ENCODE data around the gene RAB3GAP2.
A peak's percentile ranks its signal among the peaks of the same experiment; 100 is the strongest.
"Not testable (repeated sequence)": the region's sequence is repeated elsewhere in the genome, so short reads cannot be mapped to it uniquely, and the experiment has no call there.

The RAB3GAP2 gene

DNA sequence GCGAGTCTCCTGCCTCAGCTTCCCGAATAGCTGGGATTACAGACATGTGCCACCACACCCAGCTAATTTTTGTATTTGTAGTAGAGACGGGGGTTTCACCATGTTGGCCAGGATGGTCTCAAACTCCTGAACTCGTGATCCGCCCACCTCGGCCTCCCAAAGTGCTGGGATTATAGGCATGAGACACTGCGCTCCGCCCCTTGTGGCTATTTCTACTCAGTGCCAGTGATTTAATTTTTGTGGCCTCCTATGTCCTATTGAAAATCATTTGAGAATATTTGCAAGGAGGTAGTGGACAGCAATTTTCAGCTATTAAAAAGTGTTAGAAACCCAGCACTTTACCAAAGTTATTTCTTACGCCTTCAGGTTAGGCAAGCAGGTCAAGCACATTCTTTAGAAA lies 36.0 kb downstream of the RAB3GAP2 start:
- not testable (repeated sequence) for DNase-seq (ENCODE audit: low spot score)

DNA sequence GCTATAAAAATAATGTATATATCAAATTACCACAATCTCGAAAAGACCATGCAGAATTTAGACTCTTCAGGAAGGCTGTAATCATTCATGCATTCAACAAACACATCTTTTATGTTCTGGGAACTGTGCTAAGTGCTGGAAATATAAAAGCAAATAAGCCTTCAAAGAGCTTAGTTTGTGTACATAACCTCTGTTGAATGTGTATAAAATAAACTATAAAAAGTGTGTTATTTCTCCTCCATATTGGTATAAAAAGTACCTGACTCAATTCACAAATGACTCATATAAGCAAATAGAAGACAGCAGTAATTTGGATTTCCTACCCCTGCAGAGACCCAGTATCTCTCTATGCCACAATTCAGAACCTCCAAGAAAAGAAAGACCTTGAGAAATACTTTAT lies 36.8 kb downstream of the RAB3GAP2 start:
- DNase-seq (ENCODE audit: low spot score): no peak

DNA sequence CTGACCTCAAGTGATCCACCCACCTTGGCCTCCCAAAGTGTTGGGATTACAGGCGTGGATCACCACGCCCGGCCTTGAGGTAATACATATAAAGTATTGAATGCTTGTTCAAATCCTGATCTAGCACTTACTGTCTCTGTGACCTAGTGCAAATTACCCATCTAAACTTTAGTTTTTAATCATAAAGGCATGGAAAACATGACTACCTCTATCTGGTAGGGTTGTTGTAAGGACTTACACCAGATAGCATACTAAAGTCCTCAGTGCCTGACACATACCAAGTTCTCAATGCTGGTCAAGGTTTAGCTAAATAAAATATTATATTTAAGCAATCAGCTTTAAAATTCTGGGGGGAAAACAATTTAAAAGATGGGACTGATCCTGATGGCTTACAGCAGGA lies 38.3 kb downstream of the RAB3GAP2 start:
- no peak for DNase-seq (ENCODE audit: low spot score)

DNA sequence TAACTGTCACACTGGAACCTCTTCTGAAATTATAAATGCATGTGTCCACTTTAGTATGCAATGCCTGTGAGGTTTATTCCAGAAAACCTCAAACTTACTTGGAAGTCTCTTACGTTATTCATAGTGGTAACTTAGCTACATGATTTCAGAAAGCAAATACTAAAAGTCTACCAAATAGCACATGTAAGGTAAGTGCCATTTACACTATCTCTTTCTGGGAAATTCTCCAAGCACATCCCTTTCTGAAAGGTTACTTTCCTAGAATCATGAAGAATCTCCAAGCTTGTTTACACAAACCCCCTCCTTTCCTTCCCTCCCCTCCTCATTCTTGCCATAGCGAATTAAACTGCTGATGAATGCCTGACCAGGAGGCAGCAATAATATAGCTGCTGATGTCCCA lies 42.5 kb downstream of the RAB3GAP2 start:
- DNase-seq (ENCODE audit: low spot score): no peak

DNA sequence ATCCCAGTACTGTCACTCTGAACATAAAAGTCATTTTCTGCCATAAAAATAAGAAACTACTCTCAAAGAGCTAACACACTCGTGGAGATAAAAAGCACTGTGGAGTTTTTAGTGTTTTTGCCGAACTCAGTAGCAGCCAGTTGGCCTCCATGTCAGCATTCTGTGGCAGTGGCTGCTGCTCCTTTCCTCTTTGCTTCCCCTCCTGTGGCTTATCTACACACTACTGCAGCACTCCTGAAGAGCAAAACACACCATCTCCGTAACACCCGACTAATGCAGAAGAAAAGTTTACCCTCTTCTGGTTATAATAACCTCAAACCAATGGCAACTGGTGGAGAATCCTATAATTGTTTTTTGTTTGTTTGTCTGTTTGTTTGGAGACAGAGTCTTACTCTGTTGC lies 44.9 kb downstream of the RAB3GAP2 start:
- DNase-seq (ENCODE audit: low spot score): no peak

DNA sequence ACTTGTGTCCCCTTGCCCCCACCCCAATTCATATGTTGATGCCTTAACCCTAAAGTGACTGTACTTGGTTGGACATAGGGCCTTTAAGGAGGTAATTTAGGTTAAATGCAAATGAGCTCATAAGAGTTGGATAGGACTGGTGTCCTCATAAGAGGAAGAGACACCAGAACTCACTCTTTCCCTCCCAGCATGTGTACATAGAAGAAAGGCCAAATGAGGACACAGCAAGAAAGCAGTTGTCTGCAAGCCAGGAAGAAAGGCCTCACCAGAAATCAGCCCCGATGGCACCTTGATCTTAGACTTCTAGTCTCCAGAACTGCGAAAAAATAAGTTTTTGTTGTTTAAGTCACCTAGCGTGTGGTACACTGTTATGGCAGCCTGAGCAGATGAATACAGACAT lies 45.5 kb downstream of the RAB3GAP2 start:
- DNase-seq (ENCODE audit: low spot score): no peak

DNA sequence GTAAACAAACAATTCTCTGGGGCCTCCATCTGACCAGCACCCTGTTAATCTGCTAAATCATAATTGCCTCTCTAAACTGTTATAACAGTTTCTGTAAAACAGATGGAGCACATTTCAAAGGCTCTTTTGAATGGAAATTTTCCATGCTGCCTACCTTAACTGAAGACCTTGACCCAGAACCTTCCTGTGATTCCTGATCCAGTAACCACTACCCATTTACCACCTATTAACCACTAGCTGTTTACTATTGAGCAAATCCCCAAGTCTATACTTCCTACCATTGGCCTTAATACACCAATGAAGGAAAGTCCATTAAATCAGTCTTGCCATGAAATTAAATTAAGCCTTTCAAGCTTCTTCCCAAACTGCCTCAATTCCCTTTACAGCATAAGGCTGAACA lies 46.3 kb downstream of the RAB3GAP2 start:
- no peak for DNase-seq (ENCODE audit: low spot score)

DNA sequence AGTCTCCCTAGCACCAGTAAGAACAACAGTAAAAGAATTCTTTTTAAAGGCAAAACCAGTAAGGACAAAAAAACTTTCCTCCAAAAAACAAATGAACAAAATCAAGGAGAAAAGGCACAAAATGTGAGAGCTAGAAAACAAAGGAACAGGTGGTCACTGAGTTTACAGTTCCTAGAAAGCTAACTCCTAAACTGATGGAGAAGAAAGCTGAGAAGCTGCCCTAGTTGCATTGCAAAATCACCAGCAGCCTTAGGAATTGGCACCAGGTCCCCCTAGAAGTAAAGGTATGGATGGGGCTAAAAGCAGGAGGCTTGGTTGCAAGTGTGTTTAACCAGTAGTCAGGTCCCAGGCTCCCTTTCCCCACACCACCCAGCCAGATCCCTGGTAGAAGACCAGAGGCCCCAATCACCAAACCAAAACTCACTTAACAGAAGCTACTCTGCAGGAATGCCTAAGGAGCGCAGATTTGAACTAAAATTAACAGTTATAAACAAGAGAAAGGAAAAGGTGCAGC lies 47.6 kb downstream of the RAB3GAP2 start:
- no peak for DNase-seq (ENCODE audit: low spot score)

DNA sequence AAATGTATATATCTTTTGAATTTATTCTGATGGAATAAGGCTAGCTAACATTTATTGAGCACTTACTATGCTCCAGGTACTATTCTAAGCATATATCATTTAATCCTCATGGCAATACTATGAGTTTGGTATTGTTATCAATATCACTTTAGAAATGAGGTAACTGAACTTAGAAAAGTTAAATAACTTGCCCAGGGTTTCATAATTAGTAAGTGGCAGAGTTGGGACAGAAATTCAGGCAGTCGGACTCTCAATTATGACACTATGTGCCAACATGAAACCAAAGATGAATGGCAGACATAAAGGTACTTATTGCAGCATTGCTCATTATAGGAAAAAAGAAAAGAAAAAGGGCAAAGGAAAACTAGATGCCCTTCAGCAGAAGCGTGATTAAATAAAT lies 48.2 kb downstream of the RAB3GAP2 start:
- no peak for DNase-seq (ENCODE audit: low spot score)

DNA sequence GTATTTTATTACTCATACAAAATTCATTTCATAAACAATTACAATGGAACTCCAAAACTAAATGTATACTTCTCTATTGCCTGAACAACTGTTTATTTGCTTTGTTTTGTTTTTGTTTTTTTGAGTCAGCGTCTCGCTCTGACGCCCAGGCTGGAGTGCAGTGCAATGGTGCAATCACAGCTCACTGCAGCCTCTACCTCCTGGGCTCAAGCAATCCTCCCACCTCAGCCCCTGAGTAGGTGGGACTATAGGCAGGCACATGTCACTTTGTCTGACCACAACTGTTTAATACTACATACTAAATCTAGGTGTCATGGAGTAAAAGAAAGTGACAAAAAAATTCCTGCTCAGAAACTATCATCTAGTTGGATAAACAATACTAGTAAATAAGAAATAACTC lies 49.3 kb downstream of the RAB3GAP2 start:
- DNase-seq (ENCODE audit: low spot score): no peak

DNA sequence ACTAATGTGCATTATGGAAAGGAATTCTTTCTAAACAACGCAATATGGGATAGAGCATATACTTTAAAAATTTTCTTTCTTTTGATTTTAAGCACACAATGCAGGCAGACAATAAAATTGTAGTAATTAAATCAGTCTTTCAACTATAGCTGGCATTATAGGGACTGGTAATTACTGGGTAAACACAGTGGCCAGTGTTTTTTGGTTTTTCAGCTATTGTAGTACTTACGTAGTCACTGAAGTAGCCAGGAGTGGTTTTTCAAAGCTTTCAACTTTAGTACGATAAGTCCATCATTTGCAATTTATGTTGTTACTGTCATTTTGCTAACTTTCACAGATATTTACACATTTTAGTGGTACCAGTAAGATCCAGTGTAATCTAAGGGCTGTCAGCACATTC lies 50.6 kb downstream of the RAB3GAP2 start:
- DNase-seq (ENCODE audit: low spot score): no peak

DNA sequence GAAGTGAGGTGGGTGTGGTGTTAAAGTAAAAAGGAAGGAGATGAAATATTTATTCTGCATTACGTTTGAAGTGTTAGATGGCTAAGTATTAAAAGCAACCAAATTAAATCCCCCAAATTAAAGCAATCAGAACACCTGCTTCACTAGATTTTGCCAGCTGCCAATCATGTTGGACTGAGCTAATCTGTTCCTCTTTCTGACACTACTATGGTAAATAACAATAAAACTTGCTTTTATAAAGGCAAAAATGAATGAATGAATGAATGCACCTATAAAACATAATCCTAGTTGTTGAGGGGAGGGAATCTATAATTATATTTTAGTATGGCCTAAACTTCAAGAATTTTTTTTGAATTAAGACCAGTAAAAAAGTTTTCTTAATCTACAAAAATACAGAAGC lies 51.0 kb downstream of the RAB3GAP2 start:
- DNase-seq (ENCODE audit: low spot score): no peak

DNA sequence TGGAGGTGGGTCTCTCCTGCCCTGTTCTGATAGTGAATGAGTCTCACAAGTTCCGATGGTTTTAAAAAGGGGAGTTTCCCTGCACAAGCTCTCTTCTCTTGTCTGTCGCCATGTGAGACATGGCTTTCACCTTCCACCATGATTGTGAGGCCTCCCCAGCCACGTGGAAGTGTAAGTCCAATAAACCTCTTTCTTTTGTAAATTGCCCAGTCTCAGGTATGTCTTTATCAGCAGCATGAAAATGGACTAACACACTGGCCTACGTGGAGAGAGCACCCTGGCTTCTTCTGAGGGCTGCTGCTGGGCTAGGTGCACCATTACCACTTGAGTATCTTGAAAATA lies 51.6 kb downstream of the RAB3GAP2 start:
- DNase-seq (ENCODE audit: low spot score): not testable (repeated sequence)

DNA sequence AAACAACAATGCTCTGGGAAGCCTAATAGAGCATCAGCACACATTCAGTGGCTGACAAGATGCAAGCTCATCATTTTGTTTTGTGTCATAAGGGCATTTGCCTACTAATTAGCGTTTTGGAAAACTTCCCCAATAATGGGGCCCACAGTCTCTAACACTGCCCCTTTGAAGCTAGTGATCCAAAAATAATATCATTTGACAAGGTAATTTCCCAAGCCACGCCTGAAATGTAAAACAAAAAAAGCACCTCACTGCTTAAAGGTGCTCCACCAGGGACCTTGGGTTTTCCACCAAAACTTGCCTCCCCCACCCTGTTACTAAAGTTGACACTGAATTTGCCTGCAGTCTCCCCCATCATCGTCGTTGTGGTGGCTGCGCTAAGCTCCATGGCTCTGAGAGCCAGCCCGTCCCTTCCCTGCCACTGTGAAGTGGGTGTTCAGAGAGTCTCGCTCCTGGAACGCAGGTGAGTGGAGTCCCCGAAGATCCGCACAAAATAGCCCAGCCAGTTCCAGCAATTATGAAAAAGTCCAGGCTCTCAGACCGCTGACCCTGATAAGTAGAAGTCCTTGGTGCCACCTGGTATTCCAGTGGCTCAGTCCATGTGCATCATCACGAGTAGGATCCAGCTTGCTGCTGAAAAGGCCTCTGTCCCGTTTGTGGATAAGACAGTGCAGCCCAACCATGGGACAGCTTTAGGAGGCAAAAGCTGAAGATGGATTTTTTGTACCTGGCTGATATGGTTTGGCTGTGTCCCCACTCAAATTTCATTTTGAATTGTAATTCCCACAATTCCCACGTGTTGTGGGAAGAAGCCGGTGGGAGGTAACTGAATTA lies 52.2 kb downstream of the RAB3GAP2 start:
- DNase-seq (ENCODE audit: low spot score): no peak

DNA sequence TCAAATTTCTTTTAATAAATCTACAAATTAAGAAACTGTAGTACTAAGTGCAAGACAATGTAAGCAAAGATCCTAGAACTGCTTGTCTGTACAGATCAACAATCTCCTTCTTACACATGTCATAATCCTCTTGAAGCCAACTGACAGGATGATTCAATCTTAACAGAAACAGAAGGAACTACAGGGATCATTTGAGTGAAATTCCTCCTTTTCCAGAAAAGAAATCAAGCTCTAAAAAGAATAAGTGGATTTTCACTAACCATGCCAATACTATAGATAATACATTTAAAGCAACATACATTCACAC lies 53.2 kb downstream of the RAB3GAP2 start:
- DNase-seq (ENCODE audit: low spot score): no peak

DNA sequence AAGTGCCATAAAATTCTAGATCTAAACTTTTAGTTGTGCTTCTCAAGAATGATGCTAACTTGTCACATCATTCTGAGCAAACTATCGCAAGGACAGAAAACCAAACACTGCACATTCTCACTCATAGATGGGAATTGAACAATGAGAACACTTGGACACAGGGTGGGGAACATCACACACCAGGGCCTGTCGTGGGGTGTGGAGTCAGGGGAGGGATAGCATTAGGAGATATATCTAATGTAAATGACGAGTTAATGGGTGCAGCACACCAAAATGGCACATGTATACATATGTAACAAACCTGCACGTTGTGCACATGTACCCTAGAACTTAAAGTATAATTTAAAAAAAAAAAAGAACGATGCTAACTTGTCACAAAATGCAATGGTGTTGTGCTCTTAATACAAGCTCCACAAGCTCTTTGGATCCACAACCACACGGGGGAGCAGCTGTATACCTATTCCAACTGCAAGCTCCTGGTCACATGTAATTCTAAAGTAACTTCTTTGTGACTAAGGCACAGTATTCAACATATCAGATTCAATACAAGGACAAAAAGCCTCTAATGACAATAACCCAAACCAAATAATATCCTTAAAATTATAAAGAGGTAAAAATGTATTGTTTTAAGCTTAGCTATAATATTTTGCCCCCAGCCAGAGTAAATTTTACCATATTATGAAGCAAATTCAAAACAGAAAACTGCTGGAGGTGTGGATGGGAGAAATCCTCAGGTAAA lies 53.7 kb downstream of the RAB3GAP2 start:
- DNase-seq (ENCODE audit: low spot score): peak; percentile 50

DNA sequence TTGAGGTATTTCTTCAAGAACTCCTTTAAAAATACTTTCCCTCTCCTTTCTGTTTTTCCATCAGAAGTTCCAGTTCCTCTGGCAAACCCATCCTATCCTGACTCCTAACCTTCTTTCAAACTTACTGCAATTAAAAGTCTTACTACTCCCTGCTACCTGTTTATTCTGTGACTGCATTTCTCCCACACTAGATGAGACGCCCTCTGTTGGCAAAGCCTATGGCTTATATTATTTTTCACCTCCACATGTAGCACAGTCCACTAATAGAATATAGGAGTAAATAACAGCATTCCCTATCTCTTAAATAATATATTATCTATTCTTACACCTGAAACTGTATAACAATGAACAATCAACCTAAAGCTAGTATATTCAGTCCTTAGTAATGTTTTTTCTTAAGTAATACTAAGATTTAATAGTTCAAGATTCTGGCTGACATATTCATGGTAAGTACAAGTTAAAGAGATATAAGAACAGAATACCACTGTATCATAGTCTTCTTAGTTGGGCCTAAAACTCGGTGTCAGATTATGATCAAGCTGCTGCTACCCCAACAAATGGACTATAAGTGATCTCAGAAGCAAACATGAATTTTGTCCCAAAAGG lies 54.8 kb downstream of the RAB3GAP2 start:
- no peak for DNase-seq (ENCODE audit: low spot score)

DNA sequence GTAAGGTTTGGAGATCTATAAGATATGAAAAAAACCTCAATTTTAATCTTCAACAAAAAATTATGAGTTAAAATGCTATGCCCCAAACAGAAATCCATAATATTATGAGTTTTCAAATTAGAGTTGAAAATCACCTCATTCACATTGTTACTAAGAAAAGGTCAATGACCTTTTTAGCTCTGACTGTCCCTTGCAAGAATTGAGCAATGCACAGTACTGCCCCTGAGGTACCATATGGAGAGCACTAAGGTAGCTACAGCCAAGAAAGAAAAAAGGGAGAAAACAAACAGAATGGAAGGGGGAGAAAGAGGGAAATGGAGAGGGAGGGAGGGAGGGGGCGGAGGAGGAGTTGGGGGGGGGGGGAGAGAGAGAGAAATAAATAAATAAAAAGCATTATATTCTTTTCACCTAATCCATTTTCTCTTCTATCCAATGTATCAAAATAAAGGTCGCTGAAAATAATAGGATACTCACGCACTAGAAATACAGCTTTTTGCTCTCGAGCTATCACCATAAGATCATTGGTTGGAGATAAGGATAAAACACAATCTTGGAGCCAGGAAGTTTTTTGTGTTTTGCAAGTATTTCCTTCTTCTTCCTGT lies 58.8 kb downstream of the RAB3GAP2 start:
- DNase-seq (ENCODE audit: low spot score): no peak

DNA sequence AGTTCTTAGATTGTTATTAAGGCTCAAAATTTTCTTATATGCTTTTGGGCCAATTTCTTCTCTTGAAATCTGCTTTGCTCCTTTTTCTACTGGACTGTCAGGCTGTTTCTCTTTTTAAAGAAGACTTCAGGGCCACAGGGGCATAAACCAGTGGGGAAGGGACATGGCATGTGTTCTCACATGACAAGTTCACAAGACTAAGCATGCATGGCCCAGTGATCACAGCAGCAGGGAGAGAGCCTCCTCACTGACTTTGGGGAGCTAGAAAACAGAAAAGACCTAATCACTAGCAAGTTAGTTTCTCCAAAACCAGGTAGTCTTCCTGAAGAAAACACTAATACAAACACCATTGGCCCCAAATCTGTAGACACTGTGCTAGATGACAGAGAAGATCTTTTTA lies 64.8 kb downstream of the RAB3GAP2 start:
- DNase-seq (ENCODE audit: low spot score): no peak

DNA sequence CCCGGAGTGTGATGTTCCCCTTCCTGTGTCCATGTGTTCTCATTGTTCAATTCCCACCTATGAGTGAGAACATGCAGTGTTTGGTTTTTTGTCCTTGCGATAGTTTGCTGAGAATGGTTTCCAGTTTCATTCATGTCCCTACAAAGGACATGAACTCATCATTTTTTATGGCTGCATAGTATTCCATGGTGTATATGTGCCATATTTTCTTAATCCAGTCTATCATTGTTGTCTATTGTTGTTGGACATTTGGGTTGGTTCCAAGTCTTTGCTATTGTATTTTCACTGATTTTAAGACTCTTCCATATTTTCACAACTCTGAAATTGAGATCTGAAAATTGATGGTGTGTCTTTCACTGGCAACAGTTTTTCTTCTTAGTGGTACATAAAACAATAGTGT lies 67.5 kb downstream of the RAB3GAP2 start:
- not testable (repeated sequence) for DNase-seq (ENCODE audit: low spot score)

DNA sequence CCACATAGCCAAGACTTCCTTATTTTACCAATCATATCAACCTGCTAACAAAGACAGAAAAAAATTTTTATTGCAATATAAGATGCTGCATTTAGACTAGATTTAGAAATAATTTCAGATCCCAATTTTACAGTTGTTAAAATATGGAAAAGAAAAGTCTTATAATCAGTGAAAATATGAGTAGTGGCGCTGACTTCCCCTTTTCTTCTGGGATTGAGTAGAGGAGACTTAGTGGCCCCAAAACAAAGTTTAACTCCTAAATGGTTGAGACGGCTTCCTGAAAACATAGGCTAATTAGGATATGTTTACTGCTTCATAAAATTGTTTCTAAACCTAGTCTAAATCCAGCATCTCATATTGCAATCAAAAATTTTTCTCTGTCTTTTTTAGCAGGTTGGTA lies 68.4 kb downstream of the RAB3GAP2 start:
- DNase-seq (ENCODE audit: low spot score): no peak

DNA sequence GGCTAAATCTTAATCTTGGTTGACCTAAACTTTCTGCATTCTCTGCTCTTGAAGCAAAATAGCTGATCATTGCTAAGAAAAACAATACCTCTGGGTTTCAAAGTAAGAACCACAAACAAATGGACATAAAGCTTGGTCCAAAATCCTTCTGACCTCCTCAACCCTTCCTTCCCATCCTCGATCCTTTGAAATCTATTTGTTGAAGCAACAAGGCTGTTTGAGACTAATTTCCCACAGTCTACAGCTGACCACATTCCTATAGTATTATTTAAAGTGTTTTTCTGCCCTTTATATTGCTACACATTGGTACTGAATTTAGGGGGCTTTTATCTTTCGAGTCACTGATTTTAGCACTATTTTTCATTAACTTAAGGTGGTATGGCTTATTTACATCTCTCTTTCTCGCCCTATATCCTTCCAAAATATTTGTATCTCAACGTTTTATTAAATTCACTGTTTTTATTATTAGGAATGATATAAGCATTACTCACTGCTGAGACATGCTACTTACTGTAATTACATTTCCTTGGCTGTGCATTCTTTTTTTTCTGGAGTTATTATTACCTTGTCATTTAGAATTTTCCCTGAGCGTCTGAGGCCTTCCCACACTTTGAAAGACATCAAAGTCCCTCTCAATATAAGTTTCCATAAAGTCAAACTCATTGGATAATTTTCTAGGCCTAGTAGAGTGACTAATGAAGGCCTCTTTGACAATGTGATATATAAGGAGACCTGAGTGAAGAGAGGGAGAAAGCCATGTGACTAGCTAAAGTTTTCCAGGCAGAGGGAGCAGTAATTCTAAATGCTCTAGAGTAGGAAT lies 73.9 kb downstream of the RAB3GAP2 start:
- DNase-seq (ENCODE audit: low spot score): no peak

Measured in AG08395 (cell line).